OCI-LY1 (cell line): ENCODE data around the gene RCN2.

Experiments
- H2AFZ ChIP-seq: fragments of 200-600 bp; sonication (generic), shearing (Covaris generic); 2 replicates; pipeline ENCODE4 v1.6.0; 2014; ENCODE audit warnings: antibody characterized with exemption, mild to moderate bottlenecking, low read length
- H3F3A ChIP-seq: fragments of 200-600 bp; sonication (generic), shearing (Covaris generic); 2 replicates; pipeline ENCODE4 v1.6.0; 2014; ENCODE audit warnings: mild to moderate bottlenecking, antibody characterized with exemption, low read length, moderate library complexity; ENCODE audit not compliant: insufficient read depth
- H3K27ac ChIP-seq: fragments of 200-600 bp; sonication (generic); 2 replicates; pipeline ENCODE4 v1.5.1; 2014; ENCODE audit warnings: low read length, mixed run types, mild to moderate bottlenecking, low read depth; ENCODE audit not compliant: poor library complexity, severe bottlenecking
- H3K27me3 ChIP-seq: fragments of 200-600 bp; sonication (generic); 2 replicates; pipeline ENCODE4 v1.6.0; 2014; ENCODE audit warnings: antibody characterized with exemption, mild to moderate bottlenecking, low read length, moderate library complexity; ENCODE audit not compliant: insufficient read depth
- H3K36me3 ChIP-seq: fragments of 200-600 bp; sonication (generic); 2 replicates; pipeline ENCODE4 v1.6.1; 2014; ENCODE audit warnings: mild to moderate bottlenecking, antibody characterized with exemption, low read length, moderate library complexity, mixed read lengths; ENCODE audit not compliant: insufficient read depth
- H3K4me1 ChIP-seq: fragments of 200-600 bp; sonication (generic); 2 replicates; pipeline ENCODE4 v1.5.1; 2014; ENCODE audit warnings: mild to moderate bottlenecking, low read length, moderate library complexity; ENCODE audit not compliant: insufficient read depth, severe bottlenecking
- H3K4me2 ChIP-seq: fragments of 200-600 bp; sonication (generic), shearing (Covaris generic); 2 replicates; pipeline ENCODE4 v1.6.1; 2014; ENCODE audit warnings: low read length
- H3K4me3 ChIP-seq: fragments of 200-600 bp; sonication (generic); 2 replicates; pipeline ENCODE4 v1.5.1; 2014; ENCODE audit warnings: low read length, low read depth, mild to moderate bottlenecking, mixed read lengths; ENCODE audit not compliant: poor library complexity, severe bottlenecking
- H3K79me2 ChIP-seq: fragments of 200-600 bp; shearing (Covaris generic); 2 replicates; pipeline ENCODE4 v1.6.1; 2016; ENCODE audit warnings: mixed run types, low read length, mixed read lengths; ENCODE audit not compliant: insufficient read depth
- H3K9ac ChIP-seq: fragments of 200-600 bp; sonication (generic), shearing (Covaris generic); 2 replicates; pipeline ENCODE4 v1.6.1; 2014; ENCODE audit warnings: mild to moderate bottlenecking, low read length, mixed read lengths
- H3K9me2 ChIP-seq: fragments of 200-600 bp; sonication (generic), shearing (Covaris generic); 2 replicates; pipeline ENCODE4 v1.6.1; 2014; ENCODE audit warnings: low read depth, mild to moderate bottlenecking, low read length, mixed read lengths
- H3K9me3 ChIP-seq: fragments of 200-600 bp; shearing (Covaris generic); 2 replicates; pipeline ENCODE4 v1.6.1; 2014; ENCODE audit warnings: low read length, mixed read lengths
- H4K20me1 ChIP-seq: fragments of 200-600 bp; sonication (generic), shearing (Covaris generic); 2 replicates; pipeline ENCODE4 v1.6.0; 2016; ENCODE audit warnings: mild to moderate bottlenecking, low read length; ENCODE audit not compliant: insufficient read depth
- CTCF ChIP-seq: fragments of 200-600 bp; sonication (generic), shearing (Covaris generic); IDR thresholded peaks from 2 replicates; pipeline ENCODE4 v1.5.1; 2017; ENCODE audit warnings: mild to moderate bottlenecking, antibody characterized with exemption, low read length, moderate library complexity, mixed read lengths
- EZH2 ChIP-seq: fragments of 200-600 bp; sonication (generic), shearing (Covaris generic); IDR thresholded peaks from 2 replicates; pipeline ENCODE4 v1.8.0; 2017; ENCODE audit warnings: borderline replicate concordance, mixed run types, mild to moderate bottlenecking, antibody characterized with exemption, low read length, moderate library complexity, mixed read lengths

RCN2 gene

DNA sequence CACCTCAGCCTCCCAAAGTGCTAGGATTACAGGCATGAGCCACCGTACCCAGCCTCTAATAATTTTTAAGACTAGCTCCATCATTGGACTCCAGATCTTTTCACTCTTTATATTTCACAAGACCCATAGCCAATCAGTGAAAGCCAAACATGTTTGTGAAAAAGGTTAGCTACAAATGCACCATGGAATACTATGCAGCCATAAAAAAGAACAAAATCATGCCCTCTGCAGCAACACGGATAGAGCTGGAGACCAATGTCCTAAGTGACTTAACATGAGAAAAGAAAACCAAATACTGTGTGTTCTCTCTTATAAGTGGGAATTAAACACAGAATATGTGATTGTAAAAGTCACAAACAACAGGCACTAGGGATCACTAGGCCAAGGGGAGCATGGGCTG is 29.6 kb upstream of the RCN2 start:
- H3K4me2 ChIP-seq, result no peak overlapping the region
- H3K9ac ChIP-seq, result no peak overlapping the region
- peaks cover 15% of the 10 kb centered on the region for H3K4me1 ChIP-seq
- H3K79me2 ChIP-seq, result no peaks in the 10 kb centered on the region
- H3F3A ChIP-seq, result no peaks in the 10 kb centered on the region
- no peaks in the 10 kb centered on the region for H3K27me3 ChIP-seq
- H4K20me1 ChIP-seq, result no peaks in the 10 kb centered on the region
- no peak for TF ChIP-seq CTCF
- no peak for TF ChIP-seq EZH2
- H2AFZ ChIP-seq, result no peak overlapping the region
- no peaks in the 10 kb centered on the region for H3K36me3 ChIP-seq
- H3K27ac ChIP-seq, result no peak overlapping the region
- peaks cover 4% of the 10 kb centered on the region; the same call in 1 of the 2 replicates for H3K9me3 ChIP-seq
- no peaks in the 10 kb centered on the region for H3K9me2 ChIP-seq
- no peak overlapping the region for H3K4me3 ChIP-seq

- no peaks in the 10 kb centered on the region for H3K27me3 ChIP-seq
- no peaks in the 10 kb centered on the region for H3K9me2 ChIP-seq
- no peak overlapping the region for H3K4me2 ChIP-seq
- H3F3A ChIP-seq, result no peaks in the 10 kb centered on the region
- peaks cover 15% of the 10 kb centered on the region for H3K4me1 ChIP-seq
- no peak overlapping the region for H3K27ac ChIP-seq
- no peaks in the 10 kb centered on the region for H3K36me3 ChIP-seq
- H3K4me3 ChIP-seq, result no peak overlapping the region
- H4K20me1 ChIP-seq, result no peaks in the 10 kb centered on the region
- no peak overlapping the region for H2AFZ ChIP-seq
- no peaks in the 10 kb centered on the region for H3K79me2 ChIP-seq
- H3K9me3 ChIP-seq, result peaks cover under 1% of the 10 kb centered on the region; the same call in 1 of the 2 replicates
- H3K9ac ChIP-seq, result no peak overlapping the region
- TF ChIP-seq EZH2 (no peak), CTCF (peak; percentile 63)
Measured at GRCh38 chr15:76903251-76903681, 28.3 kb upstream of the RCN2 start.

GRCh38 chr15:76904461-76905012 is 27.0 kb upstream of the RCN2 start:
- Histone ChIP-seq H3F3A (no peaks in the 10 kb centered on the region), H2AFZ (no peak overlapping the region), H3K9me2 (no peaks in the 10 kb centered on the region), H3K79me2 (no peaks in the 10 kb centered on the region), H4K20me1 (no peaks in the 10 kb centered on the region), H3K36me3 (no peaks in the 10 kb centered on the region), H3K27me3 (no peaks in the 10 kb centered on the region), H3K27ac (no peak overlapping the region), H3K9ac (peak overlapping the region; percentile 70), H3K4me2 (peak overlapping the region; percentile 61), H3K9me3 (no peaks in the 10 kb centered on the region), H3K4me1 (peaks cover 15% of the 10 kb centered on the region), H3K4me3 (peak overlapping the region; percentile 74)
- TF ChIP-seq CTCF (no peak), EZH2 (no peak)
